ENCODE results near the gene ZNF592. TPM values are rescaled to one million over a fixed set of nuclear protein-coding genes. Genes with fewer than 3 reads are reported as not detected.

The ZNF592 gene
- total RNA-seq, 6 donors from 2014 or later, result 22.5 to 35.2 (median 26.7) TPM

GRCh38 chr15:84783493-84784251 lies 35.3 kb downstream of the ZNF592 start:
- Histone ChIP-seq H3K27ac (no peak overlapping the region), H3K36me3 (peaks cover 20 to 57% (median 42%) of the 10 kb centered on the region in 4 donors), H3K27me3 (no peaks in the 10 kb centered on the region), H3K9me3 (no peaks in the 10 kb centered on the region), H3K4me3 (no peak overlapping the region), H3K4me1 (peaks cover 7 to 24% (median 16%) of the 10 kb centered on the region in 4 donors)
- TF ChIP-seq CTCF (IDR thresholded peaks at IDR 0.05), result no peak
- TF ChIP-seq POLR2A (IDR thresholded peaks at IDR 0.05), result no peak
- no peak for TF ChIP-seq POLR2AphosphoS5 (IDR thresholded peaks at IDR 0.05)
- no peak for TF ChIP-seq EP300 (IDR thresholded peaks at IDR 0.05)
- ATAC-seq (ENCODE audit: low FRiP score in 2 of 2) (peak in 1 of 2 donors; percentile 11), DNase-seq (peak in 1 of 2 donors; percentile 37)
- 81 to 87% methylated on average over 3 to 12 of the region's 12 CpGs for WGBS, 2 donors

DNA sequence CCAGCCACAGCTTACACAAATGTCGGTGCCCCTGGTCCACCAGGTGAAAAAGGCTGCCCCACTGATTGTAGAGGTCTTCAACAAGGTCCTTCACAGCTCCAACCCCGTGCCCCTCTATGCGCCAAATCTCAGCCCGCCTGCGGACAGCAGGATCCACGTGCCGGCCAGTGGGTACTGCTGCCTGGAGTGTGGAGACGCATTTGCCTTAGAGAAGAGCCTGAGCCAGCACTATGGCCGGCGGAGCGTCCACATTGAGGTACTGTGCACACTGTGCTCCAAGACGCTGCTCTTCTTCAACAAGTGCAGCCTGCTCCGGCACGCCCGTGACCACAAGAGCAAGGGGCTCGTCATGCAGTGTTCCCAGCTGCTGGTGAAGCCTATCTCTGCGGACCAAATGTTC lies 35.9 kb downstream of the ZNF592 start:
- H3K36me3 ChIP-seq, result peaks cover 20 to 57% (median 40%) of the 10 kb centered on the region in 4 donors
- WGBS, 2 donors, result 97 to 100% methylated on average over 4 to 17 of the region's 17 CpGs
- ATAC-seq (ENCODE audit: low FRiP score in 2 of 2) (no peak), DNase-seq (peak in 1 of 2 donors; percentile 42)
- H3K27ac ChIP-seq, result no peak overlapping the region
- no peaks in the 10 kb centered on the region for H3K27me3 ChIP-seq
- H3K4me1 ChIP-seq, result peaks cover 7 to 24% (median 16%) of the 10 kb centered on the region in 4 donors
- TF ChIP-seq POLR2AphosphoS5 (IDR thresholded peaks at IDR 0.05), result no peak
- TF ChIP-seq CTCF (IDR thresholded peaks at IDR 0.05), result no peak
- no peak for TF ChIP-seq POLR2A (IDR thresholded peaks at IDR 0.05)
- no peak for TF ChIP-seq EP300 (IDR thresholded peaks at IDR 0.05)
- no peaks in the 10 kb centered on the region for H3K9me3 ChIP-seq
- no peak overlapping the region for H3K4me3 ChIP-seq

DNA sequence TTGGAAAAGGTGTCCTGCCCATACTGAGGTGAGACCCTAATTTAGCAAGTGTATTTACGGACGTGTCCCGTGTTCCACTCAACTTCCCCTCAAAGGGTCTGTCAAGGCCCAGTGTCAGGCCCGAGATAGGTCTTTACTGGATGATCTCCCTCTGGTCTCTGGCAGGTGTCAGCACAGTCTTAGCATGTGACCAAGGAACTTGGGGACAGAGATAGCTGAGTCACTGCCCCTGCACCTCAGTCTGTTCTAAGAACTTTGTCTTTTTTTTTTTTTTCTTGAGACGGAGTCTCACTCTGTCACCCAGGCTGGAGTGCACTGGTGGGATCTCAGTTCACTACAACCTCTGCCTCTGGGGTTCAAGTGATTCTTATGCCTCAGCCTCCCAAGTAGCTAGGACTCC lies 36.7 kb downstream of the ZNF592 start:
- H3K9me3 ChIP-seq, result no peaks in the 10 kb centered on the region
- H3K36me3 ChIP-seq, result peaks cover 20 to 56% (median 40%) of the 10 kb centered on the region in 4 donors
- ATAC-seq (ENCODE audit: low FRiP score in 2 of 2) (peak in 1 of 2 donors; percentile 7), DNase-seq (no peak)
- TF ChIP-seq POLR2AphosphoS5 (IDR thresholded peaks at IDR 0.05) (no peak), CTCF (IDR thresholded peaks at IDR 0.05) (no peak), POLR2A (IDR thresholded peaks at IDR 0.05) (no peak)
- H3K27me3 ChIP-seq, result no peaks in the 10 kb centered on the region
- H3K27ac ChIP-seq, result peak overlapping the region in 1 of 4 donors; percentile 10
- WGBS, 2 donors, result 71 to 100% methylated on average over 5 of the region's 5 CpGs
- H3K4me1 ChIP-seq, result peaks cover 7 to 24% (median 16%) of the 10 kb centered on the region in 4 donors
- H3K4me3 ChIP-seq, result no peak overlapping the region

GRCh38 chr15:84788500-84788899 lies 40.1 kb downstream of the ZNF592 start:
- Histone ChIP-seq H3K4me3 (no peak overlapping the region), H3K4me1 (peaks cover 7 to 24% (median 16%) of the 10 kb centered on the region in 4 donors), H3K27me3 (no peaks in the 10 kb centered on the region), H3K36me3 (peaks cover 26 to 64% (median 38%) of the 10 kb centered on the region in 4 donors), H3K9me3 (no peaks in the 10 kb centered on the region), H3K27ac (no peak overlapping the region)
- WGBS, 2 donors, result 27 to 54% methylated on average over 2 of the region's 2 CpGs
- ATAC-seq (ENCODE audit: low FRiP score in 2 of 2), result no peak
- no peak for TF ChIP-seq POLR2AphosphoS5 (IDR thresholded peaks at IDR 0.05)
- TF ChIP-seq EP300 (IDR thresholded peaks at IDR 0.05), result no peak
- no peak for TF ChIP-seq CTCF (IDR thresholded peaks at IDR 0.05)
- TF ChIP-seq POLR2A (IDR thresholded peaks at IDR 0.05), result no peak
- no peak for DNase-seq

All from upper lobe of left lung (tissue), 6 donors.